ENCODE measurements around the gene MMP28. TPM values are rescaled to one million over a fixed set of nuclear protein-coding genes. Genes with fewer than 3 reads are reported as not detected.
A peak's percentile ranks its signal among the peaks of the same experiment; 100 is the strongest.

Gene MMP28
- total RNA-seq, 1 experiment from 2014 or later = 2.9 TPM

DNA sequence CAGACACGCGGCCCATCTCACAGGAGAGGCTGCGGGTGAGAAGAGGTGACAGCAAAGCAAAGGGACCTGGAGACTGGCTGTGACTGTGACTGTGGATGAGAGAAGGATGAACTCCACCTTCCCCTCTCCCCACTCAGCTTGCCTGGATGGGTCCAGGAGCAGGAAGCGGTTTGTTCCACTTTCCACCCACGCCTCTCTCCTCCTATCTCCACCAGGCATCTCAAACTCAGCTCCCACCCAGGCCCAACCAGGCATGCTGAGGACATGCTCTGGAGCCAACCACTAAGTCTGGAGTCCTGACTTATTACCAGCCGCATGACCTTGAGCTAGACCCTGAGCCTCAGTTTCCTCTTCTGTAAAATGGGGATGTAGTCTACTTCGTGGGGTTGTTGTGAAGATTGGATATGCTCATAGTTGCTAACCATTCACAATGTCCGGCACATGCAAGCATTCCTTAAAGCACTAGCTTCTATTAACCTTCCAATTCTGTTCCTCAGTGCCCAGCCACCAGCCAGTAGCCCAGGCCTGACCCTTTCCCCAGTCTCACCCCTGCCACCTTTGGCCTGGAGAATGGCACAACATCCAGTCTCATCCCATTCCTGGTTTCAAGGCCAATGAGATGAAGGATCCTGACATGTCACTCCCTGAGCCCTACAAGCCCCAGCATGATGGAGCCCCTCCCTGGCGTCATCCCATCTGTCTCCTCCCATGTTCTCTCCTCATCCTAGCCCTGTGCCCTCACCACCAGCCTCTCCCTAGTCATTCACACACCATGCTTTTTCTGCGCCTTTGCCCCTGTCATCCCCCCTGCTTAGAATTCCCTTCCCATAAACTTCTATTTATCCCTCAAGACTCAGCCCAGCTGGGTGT is 44.7 kb downstream of the MMP28 start:
- H3K27ac ChIP-seq = no peak overlapping the region
- H3K27me3 ChIP-seq (replicated peaks) = peaks cover 26% of the 10 kb centered on the region
- no peaks in the 10 kb centered on the region; the same call in 1 of the 2 replicates for H3K4me1 ChIP-seq (replicated peaks)
- DNase-seq (ENCODE audit: low read depth in 1 of 2, low spot score in 2 of 2) = no peak
- no peaks in the 10 kb centered on the region for H3K9me3 ChIP-seq (replicated peaks)
- no peak overlapping the region for H3K4me3 ChIP-seq
- no peaks in the 10 kb centered on the region for H3K36me3 ChIP-seq

DNA sequence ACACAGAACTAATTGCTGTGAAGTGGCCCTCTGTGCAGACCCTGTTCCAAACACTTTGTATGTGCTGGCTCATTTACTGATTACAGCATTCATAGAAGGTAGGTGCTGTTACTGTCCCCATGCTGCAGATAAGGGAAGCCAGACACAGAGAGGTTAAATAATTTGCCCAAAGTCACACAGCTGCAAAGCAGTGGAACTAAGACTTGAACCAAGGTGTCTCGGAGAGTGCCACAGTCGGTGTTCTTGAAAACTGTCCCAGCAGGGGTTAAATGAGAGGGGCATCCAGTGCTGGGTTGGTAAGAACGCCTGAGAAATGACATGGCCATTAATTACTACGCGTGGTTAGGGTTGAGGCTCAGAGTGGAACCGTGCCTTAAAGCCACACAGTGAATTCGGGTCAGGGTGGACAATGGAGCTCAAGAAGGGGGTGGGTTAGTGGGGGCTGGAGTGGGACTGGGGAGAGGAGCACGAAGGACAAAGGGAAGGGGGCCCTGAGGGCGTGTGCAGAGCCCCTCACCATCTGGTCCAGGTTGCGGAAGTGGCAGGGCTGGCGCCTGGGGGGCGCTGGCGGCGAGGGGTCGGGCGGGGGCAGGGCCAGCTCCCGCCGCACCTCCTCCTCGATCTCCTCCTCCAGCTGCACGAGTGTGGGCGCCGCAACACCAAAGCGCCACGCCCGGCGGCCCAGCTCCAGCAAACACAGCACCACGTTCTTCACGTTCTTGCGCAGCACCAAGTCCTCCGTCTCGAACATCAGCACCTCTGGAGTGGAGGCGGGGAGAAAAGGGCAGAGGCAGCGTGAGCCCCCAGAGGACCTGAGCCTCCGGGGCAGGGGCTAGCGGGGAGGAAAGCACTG is 45.7 kb downstream of the MMP28 start:
- Histone ChIP-seq H3K4me1 (replicated peaks) (no peaks in the 10 kb centered on the region; the same call in 1 of the 2 replicates), H3K27me3 (replicated peaks) (peaks cover 26% of the 10 kb centered on the region), H3K9me3 (replicated peaks) (no peaks in the 10 kb centered on the region), H3K27ac (no peak overlapping the region), H3K36me3 (no peaks in the 10 kb centered on the region), H3K4me3 (no peak overlapping the region)
- DNase-seq (ENCODE audit: low read depth in 1 of 2, low spot score in 2 of 2) = no peak

DNA sequence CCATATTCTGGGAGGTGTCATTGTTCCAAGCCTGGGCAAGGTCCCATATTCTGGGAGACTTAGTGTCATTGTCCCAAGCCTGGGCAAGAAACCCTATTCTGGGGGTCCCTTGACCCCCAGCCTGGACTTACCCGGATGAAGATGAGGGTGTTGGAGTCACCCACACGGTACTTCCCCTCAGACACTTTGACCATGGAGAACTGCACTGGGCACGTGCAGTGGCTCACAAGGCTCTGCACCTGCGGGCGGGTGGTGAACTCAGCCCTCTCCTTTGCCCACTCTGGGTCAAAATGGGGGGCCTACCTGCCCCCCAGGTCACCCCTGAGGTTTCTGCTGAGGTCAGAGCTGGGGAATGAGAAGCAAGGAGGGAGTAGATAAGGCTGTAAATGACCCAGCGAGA is 46.5 kb downstream of the MMP28 start:
- Histone ChIP-seq H3K27me3 (replicated peaks) (peaks cover 26% of the 10 kb centered on the region), H3K9me3 (replicated peaks) (no peaks in the 10 kb centered on the region), H3K27ac (no peak overlapping the region), H3K4me3 (no peak overlapping the region), H3K4me1 (replicated peaks) (no peaks in the 10 kb centered on the region; the same call in 1 of the 2 replicates), H3K36me3 (no peaks in the 10 kb centered on the region)
- no peak for DNase-seq (ENCODE audit: low read depth in 1 of 2, low spot score in 2 of 2)

DNA sequence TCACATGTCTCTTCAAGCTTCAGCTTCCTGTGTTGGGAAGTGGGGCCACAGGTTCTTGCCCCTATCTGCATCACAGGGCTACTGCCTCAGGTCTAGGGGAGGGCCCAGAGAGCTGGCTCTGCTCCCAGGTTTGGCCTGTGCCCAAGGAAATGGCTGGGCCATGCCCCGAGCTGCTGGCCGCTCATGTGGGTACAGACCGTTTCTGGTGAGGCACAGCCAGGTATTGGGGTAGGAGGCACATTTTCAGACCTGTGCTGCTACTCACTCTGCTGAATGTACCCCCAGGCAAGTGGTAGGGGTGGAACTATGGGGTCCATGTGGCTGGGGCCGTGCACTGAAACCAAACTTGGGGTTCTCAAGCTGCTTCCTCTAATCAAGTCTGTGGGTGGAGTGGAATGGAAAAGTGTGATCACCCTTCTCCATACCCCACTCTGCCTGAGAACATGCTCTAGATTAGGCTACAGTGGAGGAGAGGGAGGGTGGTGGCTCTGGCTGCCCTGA is 47.0 kb downstream of the MMP28 start:
- no peaks in the 10 kb centered on the region for H3K9me3 ChIP-seq (replicated peaks)
- no peak overlapping the region for H3K27ac ChIP-seq
- H3K4me1 ChIP-seq (replicated peaks) = no peaks in the 10 kb centered on the region; the same call in 1 of the 2 replicates
- no peak overlapping the region for H3K4me3 ChIP-seq
- no peaks in the 10 kb centered on the region for H3K36me3 ChIP-seq
- no peak for DNase-seq (ENCODE audit: low read depth in 1 of 2, low spot score in 2 of 2)
- H3K27me3 ChIP-seq (replicated peaks) = peaks cover 26% of the 10 kb centered on the region

DNA sequence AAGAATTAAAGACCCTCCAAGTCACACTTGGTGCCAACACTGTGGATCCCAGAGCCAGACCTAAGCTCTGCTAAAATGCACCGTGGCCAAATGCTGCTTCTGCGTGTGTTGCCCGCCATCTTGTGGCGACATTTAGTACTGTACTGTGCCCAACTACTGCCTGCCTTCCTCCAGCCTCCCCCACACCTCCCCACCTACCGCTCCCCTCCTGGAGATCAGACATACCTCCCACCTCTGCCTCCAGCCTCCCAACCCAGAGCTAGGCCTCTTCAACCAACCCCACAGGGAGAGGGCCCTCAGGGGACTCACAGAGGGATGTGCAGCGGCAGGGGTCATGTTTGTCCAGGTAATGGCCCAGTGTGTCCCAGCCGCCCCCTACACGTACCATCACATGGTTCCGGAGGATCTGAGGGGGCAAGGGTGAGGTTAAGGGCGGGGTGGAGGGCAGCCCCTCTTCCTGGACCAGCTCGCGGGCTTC is 47.9 kb downstream of the MMP28 start:
- Histone ChIP-seq H3K27ac (no peak overlapping the region), H3K4me1 (replicated peaks) (no peaks in the 10 kb centered on the region; the same call in 1 of the 2 replicates), H3K4me3 (no peak overlapping the region), H3K27me3 (replicated peaks) (peaks cover 26% of the 10 kb centered on the region), H3K9me3 (replicated peaks) (no peaks in the 10 kb centered on the region), H3K36me3 (no peaks in the 10 kb centered on the region)
- DNase-seq (ENCODE audit: low read depth in 1 of 2, low spot score in 2 of 2) = peak; percentile 42 to 71

DNA sequence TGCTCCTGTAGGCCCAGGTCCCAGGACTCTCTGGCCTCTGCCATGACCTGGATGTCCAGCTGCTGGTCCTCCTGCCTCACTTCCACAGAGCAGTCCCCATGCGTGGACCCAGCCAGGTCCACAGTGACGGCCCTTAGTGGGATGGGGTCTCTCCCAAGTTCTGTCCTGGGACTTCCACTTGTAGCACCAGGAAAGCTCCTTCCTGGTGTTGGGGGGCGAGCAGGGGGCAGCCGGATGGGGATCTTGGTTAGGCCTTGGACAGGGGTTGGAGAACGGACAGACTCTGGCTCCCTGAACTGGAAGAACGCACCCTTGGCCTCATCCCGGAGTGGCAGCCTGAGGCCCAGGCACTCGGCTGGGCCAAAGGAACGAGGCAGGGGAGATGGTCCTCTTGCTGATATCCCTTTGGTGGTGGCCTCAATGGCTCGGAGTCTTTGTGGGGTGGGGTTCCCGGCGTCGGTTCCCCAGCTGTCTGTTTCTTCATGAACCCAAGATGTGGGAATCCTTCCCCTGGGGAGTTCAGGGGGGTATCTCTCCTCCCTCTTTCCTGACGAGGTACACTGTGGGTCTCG is 49.6 kb downstream of the MMP28 start:
- Histone ChIP-seq H3K4me1 (replicated peaks) (no peaks in the 10 kb centered on the region; the same call in 1 of the 2 replicates), H3K9me3 (replicated peaks) (no peaks in the 10 kb centered on the region), H3K27me3 (replicated peaks) (peaks cover 30% of the 10 kb centered on the region), H3K36me3 (no peaks in the 10 kb centered on the region), H3K27ac (no peak overlapping the region), H3K4me3 (no peak overlapping the region)
- no peak for DNase-seq (ENCODE audit: low read depth in 1 of 2, low spot score in 2 of 2)

DNA sequence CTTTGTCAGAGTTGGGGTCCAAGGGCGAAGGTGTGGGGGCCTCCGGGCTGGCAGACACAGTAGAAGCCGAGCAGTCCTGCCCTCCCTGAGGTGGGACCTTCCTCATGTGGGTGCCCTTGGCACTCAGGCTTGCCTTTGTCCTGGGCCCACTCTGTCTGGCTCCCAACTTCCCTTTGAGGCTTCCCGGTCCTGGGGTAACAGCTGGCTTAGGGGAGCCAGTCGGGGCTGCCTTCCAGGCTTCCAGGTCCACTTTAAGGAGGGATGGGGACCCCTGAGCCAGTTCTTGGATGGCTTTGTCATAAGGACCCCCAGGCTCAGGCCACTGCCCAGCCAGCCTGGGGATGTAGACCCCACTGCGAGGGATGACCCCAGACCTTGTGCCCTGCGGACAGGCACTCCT is 50.2 kb downstream of the MMP28 start:
- H3K36me3 ChIP-seq = no peaks in the 10 kb centered on the region
- no peak overlapping the region for H3K4me3 ChIP-seq
- DNase-seq (ENCODE audit: low read depth in 1 of 2, low spot score in 2 of 2) = no peak
- no peaks in the 10 kb centered on the region; the same call in 1 of the 2 replicates for H3K4me1 ChIP-seq (replicated peaks)
- H3K9me3 ChIP-seq (replicated peaks) = no peaks in the 10 kb centered on the region
- no peak overlapping the region for H3K27ac ChIP-seq
- peaks cover 30% of the 10 kb centered on the region for H3K27me3 ChIP-seq (replicated peaks)

DNA sequence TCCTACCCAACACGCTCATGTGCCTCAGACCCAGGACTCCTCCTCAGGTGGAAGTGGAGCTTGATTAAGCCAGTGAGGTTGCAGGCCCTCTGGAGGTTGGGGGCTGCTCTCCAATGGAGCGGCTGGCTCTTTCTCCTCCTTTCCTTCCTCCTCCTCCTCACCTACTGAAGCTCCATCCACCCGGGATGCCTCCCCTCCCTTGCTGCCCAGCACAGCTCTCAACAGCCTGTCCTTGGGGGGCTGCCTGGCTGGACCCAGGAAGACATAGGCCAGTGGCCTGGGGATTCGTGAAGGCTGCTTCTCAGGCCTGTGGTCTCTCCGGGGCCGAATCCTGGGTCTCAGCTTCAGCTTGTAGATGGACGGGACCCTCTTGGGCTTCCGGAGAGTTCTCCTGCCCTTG is 50.6 kb downstream of the MMP28 start:
- no peak for DNase-seq (ENCODE audit: low read depth in 1 of 2, low spot score in 2 of 2)

DNA sequence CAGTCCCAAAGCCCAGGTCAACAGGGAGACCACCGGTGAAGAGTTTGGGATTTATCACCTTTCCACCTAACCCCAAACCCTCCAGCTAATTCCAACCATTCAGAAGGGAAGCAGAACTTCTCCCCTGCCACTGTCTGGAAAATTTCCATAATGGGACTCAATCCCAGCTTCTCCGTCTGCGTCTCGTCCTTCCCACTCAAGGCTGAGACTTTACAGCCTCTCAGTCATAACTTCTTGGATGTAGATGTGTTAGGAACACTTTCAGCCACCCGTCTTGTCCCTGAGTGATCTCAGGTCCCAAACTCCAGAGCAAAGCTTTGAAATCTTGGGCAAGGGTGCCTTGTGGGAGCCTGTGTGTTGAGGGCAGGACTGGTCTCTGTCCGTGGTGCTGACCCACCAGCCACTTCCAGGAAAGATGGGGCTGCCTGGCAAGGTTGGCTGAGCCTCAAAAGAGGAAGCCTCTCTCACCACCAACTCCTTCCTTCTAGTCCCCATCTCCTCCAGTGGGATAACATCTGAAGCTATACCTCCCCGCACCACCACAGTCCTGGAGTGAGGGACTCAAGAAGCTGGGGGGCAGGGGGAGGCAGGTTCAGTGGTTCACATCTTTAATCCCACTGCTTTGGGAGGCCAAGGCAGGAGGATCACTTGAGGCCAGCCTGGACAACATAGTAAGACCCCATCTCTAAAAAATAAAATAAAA is 51.7 kb downstream of the MMP28 start:
- Histone ChIP-seq H3K9me3 (replicated peaks) (no peaks in the 10 kb centered on the region), H3K27me3 (replicated peaks) (peaks cover 27% of the 10 kb centered on the region), H3K4me1 (replicated peaks) (no peaks in the 10 kb centered on the region), H3K27ac (no peak overlapping the region), H3K4me3 (no peak overlapping the region), H3K36me3 (no peaks in the 10 kb centered on the region)
- no peak for DNase-seq (ENCODE audit: low read depth in 1 of 2, low spot score in 2 of 2)

More for the DNA sequence above, 50.6 kb downstream of the MMP28 start:
- no peaks in the 10 kb centered on the region for H3K36me3 ChIP-seq
- no peaks in the 10 kb centered on the region for H3K9me3 ChIP-seq (replicated peaks)
- H3K4me1 ChIP-seq (replicated peaks) = no peaks in the 10 kb centered on the region; the same call in 1 of the 2 replicates
- H3K27me3 ChIP-seq (replicated peaks) = peaks cover 30% of the 10 kb centered on the region
- no peak overlapping the region for H3K27ac ChIP-seq
- no peak overlapping the region for H3K4me3 ChIP-seq

DNA sequence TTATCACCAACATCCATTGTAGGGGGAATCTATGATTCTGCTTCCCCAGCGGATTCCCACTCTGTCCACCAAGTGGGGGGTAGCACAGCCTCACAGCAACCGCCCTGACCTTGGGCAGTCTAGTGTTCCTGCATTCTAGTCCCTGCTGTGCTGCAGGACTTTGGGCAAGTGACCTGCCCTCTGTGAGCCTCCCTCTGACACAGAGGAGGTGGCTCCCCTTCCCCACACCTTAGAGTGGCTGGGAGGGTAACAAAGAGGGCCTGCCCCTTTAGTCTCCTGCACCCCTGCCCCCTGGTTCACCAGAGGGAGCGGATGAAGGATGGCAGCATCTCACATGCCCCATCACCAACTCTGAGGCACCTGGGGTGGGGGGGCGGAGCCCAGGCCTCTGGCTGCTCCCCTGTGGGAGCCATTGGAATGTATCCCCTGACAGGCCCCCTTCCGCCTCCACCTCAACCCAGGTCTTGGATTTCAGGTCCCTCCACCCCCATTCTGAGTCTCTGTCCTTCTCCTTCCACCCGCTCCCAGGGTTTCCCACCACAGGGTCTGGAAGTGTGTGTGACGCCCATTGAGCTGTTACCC is 52.5 kb downstream of the MMP28 start:
- no peak overlapping the region for H3K4me3 ChIP-seq
- no peak for DNase-seq (ENCODE audit: low read depth in 1 of 2, low spot score in 2 of 2)
- no peaks in the 10 kb centered on the region for H3K9me3 ChIP-seq (replicated peaks)
- no peaks in the 10 kb centered on the region for H3K36me3 ChIP-seq
- no peak overlapping the region for H3K27ac ChIP-seq
- H3K27me3 ChIP-seq (replicated peaks) = peaks cover 29% of the 10 kb centered on the region
- no peaks in the 10 kb centered on the region for H3K4me1 ChIP-seq (replicated peaks)

DNA sequence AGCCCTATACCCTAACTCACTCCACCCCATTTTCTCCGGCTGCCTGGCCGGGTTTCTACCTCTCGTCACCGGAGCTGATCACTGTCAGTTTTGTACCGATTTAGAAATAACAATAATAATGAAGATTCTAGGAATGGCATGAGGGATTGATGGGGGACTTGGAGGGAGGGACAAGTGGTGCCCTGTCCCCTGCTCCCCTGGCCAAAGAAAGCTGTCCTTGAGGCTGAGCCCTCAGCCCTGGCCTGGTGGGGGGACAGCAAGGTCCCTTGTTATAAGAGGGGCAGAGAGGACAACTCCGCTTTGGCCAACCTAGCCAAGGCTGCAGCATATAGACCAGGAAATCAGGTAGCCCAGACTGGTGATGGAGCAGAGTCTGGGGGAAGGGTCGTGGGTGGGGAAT is 52.9 kb downstream of the MMP28 start:
- no peaks in the 10 kb centered on the region for H3K36me3 ChIP-seq
- H3K9me3 ChIP-seq (replicated peaks) = no peaks in the 10 kb centered on the region
- H3K27me3 ChIP-seq (replicated peaks) = peaks cover 30% of the 10 kb centered on the region
- H3K4me3 ChIP-seq = no peak overlapping the region
- H3K4me1 ChIP-seq (replicated peaks) = no peaks in the 10 kb centered on the region
- no peak for DNase-seq (ENCODE audit: low read depth in 1 of 2, low spot score in 2 of 2)
- H3K27ac ChIP-seq = no peak overlapping the region

DNA sequence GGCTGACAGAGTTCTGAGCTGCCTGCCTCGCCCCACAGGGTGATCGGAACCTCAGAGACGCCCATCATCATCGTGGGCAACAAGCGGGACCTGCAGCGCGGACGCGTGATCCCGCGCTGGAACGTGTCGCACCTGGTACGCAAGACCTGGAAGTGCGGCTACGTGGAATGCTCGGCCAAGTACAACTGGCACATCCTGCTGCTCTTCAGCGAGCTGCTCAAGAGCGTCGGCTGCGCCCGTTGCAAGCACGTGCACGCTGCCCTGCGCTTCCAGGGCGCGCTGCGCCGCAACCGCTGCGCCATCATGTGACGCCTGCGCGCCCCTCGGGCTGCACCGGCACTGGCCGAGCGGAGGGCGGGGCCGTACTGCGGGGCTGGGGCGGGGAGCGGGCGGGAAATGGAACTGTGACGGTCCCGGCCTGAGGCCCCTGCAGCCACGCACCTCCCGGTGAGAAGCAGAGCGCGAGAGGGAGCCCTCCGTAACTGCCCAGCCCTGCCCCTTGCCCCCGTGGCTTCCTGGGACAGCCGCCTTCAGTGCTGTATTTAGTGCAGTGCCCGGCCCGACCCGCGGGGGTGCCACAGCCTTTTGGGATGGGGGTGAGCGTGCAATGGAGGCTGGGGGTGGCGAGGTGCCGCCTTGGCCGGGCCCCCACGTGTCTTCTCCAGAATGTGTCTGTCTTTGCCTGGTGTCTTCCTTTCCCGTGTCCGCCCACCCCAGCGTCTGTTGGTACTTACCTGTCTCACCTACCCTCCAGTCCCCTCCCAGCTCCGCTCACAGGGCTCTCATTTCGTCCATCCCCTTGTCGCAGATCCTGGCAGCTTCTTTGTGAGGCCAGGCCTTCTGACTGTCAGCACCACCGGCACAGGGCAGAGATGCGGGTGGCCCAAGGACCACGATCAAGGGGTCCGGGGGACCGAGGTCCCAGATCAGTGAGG is 54.2 kb downstream of the MMP28 start:
- Histone ChIP-seq H3K27ac (no peak overlapping the region), H3K9me3 (replicated peaks) (no peaks in the 10 kb centered on the region), H3K27me3 (replicated peaks) (peaks cover 30% of the 10 kb centered on the region), H3K36me3 (no peaks in the 10 kb centered on the region), H3K4me3 (no peak overlapping the region), H3K4me1 (replicated peaks) (no peaks in the 10 kb centered on the region)
- no peak for DNase-seq (ENCODE audit: low read depth in 1 of 2, low spot score in 2 of 2)

Measured in SJSA1 (cell line).